Smooth muscle cell of the coronary artery (primary cell): ENCODE data around the gene IFRD1. TPM values are rescaled to one million over a fixed set of nuclear protein-coding genes. Genes with fewer than 3 reads are reported as not detected.

Source experiments
- total RNA-seq: library from RNA; depleted of rRNA; stranded (reverse); fragments of >200 nt; gene quantifications from 2 replicates; pipeline ENCODE4 v1.2.3, GENCODE V29; 2014; ENCODE audit warnings: low replicate concordance

Gene IFRD1, protein sequence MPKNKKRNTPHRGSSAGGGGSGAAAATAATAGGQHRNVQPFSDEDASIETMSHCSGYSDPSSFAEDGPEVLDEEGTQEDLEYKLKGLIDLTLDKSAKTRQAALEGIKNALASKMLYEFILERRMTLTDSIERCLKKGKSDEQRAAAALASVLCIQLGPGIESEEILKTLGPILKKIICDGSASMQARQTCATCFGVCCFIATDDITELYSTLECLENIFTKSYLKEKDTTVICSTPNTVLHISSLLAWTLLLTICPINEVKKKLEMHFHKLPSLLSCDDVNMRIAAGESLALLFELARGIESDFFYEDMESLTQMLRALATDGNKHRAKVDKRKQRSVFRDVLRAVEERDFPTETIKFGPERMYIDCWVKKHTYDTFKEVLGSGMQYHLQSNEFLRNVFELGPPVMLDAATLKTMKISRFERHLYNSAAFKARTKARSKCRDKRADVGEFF
- total RNA-seq: 42.9 and 47.4 TPM in 2 replicates

DNA sequence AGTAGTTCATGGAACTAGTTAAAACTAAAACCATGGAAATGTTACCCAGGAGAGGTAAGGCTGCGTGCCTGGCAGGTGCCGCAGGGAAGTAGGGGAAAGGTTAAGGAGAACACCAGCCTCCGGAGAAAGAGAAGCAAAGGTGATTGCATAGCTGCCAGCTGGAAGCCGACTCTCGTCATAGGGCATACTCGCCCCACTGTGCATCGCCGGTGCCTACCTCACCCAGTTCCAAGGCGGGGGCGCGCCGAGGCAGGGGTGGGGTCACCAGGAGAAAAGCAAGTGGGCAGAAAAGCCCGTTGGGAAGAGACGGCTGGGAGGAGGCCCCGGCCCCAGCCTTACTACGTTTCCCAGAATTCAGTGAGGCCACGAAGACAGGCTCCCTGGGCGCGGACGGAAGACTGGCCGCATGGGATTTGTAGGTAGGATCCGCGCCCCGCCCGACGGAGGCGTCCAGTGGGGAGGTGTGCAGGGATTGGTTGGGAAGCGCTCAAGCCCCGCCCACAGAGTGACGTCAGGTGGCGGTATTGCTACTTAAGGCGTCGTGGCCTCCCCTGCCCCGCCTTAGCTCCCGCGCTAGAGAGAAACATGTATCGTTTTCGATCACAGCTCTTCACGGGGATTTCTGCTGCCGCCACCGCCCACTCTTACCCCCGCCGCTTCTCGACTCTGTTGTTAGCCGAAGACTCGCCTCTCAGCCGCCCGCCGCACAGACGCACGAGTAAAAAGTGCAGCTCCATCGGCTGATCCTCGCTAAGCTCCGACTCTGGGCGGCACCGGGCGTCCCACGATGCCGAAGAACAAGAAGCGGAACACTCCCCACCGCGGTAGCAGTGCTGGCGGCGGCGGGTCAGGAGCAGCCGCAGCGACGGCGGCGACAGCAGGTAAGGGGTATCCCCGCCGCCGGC, at the start of gene IFRD1:
TSS of gene IFRD1 (plus strand) at position 559 of the 905 bp plus-strand sequence. CDS start at position 788, 229 bp downstream.

Other genes with a start within 250 kb of the IFRD1 start
- 8.4 and 15.0 TPM in 2 replicates for gene DOCK4, start 244.1 kb upstream of the IFRD1 start, total RNA-seq
- gene ZNF277, start 243.8 kb upstream of the IFRD1 start, total RNA-seq: 40.8 and 50.8 TPM in 2 replicates
- 0.30 and 0.35 TPM in 2 replicates for gene LSMEM1, start 30.5 kb downstream of the IFRD1 start, total RNA-seq